Suppressor macrophage (primary cell): ENCODE results near the gene TLK1.
"Not testable (repeated sequence)": the region's sequence is repeated elsewhere in the genome, so short reads cannot be mapped to it uniquely, and the experiment has no call there.

Experiments used
- DNase-seq, 4 experiments: peaks; one replicate each; pipeline ENCODE4 v3.0.0-alpha.2; 2020 to 2022

TLK1 gene

DNA sequence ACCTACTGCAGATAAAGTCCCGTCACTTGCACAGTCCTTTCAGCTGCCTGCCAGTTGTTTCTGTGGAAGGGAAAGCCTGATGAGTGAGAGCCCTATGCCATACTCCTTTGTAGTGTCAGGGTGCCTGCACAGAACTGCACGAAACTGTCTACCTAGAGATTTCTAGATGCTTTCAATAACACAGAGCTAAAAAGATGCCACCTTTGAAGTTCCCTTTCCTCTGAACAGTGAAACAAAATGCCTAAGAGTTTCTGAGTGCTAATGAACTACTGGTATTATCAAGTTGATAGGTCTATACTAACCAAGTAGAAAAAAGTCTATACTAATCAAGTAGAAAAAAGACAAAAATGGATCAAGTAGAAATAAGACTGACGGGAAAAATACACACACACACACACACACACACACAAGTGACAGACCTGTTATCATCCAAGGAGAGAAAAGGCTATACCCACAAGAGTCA, 79.0 kb downstream of the TLK1 start:
- DNase-seq, result no peak

DNA sequence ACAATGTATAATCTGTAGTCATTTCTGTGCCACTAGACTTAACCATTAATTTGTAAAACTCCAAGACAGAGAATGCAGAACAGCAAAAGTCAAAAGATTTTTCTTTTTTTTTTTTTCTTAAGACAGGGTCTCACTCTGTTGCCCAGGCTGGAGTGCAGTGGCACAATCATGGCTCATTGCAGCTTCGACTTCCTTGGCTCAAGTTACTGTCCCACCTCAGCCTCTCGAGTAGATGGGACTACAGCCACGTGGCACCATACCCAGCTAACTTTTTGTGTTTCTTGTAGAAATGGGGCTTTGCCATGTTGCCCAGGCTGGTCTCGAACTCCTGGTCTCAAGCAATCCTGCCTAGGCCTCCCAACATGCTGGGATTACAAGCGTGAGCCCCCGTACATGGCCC, 80.1 kb downstream of the TLK1 start:
- no peak for DNase-seq

- DNase-seq, result not testable (repeated sequence)
Observed at GRCh38 chr2:171076422-171076821, 84.3 kb downstream of the TLK1 start.

DNA sequence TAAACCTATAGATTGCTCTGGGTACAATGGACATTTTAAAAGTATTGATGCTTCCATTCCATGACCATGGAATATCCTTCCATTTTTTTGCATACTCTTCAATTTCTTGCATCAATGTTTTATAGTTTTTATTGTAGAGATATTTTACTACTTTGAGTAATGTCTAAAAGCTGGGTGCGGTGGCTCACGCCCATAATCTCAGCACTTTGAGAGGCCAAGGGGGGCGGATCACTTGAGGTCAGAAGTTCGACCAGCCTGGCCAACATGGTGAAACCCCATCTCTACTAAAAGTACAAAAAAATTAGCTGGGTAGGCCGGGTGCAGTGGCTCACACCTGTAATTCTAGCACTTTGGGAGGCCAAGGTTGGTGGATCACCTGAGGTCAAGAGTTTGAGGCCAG, 88.5 kb downstream of the TLK1 start:
- no peak for DNase-seq

GRCh38 chr2:171069286-171069956, 91.3 kb downstream of the TLK1 start:
- DNase-seq, result no peak

DNA sequence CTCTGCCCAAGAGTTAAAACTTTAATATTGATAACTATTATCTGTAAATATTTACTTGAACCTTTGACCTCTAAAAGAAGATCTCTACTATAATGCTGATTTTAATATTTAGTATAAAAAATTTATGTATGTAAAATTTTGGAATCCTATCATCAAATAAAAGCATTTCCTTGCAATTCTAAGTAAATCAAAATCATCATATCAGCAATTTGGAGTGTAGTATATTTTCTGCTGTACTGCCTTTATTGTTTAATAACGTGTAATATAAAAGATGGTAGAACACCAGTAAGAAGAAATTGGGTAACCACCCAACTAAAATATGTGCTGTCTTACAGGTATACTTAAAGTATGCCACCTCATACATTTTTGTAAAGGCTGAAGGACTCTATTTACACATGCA, 94.6 kb downstream of the TLK1 start:
- DNase-seq, result no peak

GRCh38 chr2:171057575-171057974, 103.1 kb downstream of the TLK1 start:
- no peak for DNase-seq

DNA sequence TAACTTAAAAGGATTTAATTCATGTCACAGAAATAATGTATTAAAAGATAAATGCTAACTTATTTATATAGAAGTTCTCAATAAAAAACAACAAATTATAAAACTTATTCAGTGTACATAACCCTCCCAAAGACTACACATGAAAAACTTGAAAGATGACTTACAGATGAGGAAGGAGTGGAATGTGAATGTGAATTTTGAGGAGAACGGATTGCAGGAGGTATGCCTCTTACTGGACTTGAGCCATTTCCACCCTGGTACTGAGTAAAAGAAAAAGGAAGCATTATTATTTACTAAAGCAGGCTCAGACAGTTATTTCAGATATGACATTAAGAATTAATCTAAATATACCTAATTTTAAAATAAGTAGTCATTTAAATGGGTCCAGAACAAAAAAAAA, 104.4 kb downstream of the TLK1 start:
- no peak for DNase-seq

- no peak for DNase-seq
Observed at GRCh38 chr2:171049691-171050090, 111.0 kb downstream of the TLK1 start.

DNA sequence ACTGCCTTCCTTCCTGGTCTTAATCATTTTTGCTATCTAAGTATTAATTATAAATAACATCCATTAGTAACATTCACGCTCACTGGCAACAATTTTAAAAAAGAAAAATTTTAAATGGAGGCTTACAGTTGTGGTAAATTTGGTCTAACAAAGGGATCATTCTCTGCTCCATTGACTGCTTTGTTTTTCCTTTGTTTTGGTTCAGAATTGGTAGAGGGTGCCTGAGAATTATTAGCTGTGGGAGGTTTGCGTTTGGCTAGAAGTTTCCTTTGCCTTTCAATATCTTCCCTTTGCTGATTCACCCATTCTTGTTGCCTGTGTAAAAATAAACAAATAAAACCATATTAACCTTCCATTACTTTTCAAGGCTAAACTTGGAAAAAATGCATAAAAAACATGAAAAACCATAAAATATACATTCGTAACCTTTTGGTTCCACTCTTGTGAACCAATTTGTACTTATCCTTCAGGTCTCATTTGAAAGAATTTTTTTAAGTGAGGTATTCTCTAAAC, 114.6 kb downstream of the TLK1 start:
- DNase-seq, result no peak

DNA sequence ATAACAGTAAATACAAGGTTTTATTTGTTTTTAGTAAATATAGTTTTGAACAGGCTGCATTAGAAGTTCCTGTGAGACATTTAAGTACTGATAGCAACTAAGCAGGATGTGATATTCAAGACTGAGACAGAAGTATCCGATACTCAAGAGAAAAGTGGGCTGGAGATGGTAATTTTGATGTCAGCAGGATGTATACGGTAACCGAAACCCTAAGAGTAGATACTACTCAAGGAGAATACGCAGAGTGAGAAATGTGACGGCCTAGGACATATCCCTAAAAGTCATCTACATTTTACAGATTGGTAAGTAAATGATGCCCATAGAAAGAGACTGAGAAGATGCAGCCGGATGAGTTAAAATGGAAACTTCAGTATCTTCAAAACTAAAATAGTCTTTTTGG, 116.3 kb downstream of the TLK1 start:
- DNase-seq, result no peak

GRCh38 chr2:171042253-171042969, 118.3 kb downstream of the TLK1 start:
- no peak for DNase-seq

DNA sequence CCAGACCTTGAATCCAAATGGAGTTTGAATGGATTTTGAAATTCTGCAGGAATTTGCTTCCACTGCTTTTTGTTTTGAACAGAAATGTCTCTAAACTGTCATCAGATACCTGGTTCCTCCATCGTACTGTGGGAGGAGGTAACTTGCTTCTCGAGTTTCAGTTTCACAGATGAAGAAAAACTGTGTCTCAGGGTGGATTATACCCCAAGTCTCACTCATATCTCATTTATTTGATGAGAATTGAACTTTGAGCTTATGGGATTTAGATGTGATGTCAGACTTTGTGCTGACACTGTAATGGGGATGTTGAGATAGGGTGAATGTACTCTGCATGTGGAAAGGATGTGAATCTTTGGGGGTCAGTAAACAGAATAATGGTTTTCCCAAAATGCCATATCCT, 124.2 kb downstream of the TLK1 start:
- no peak for DNase-seq

GRCh38 chr2:171034315-171034714, 126.4 kb downstream of the TLK1 start:
- no peak for DNase-seq

GRCh38 chr2:171025214-171025613, 135.5 kb downstream of the TLK1 start:
- DNase-seq, result no peak

- no peak for DNase-seq
Observed at GRCh38 chr2:171018522-171018921, 142.2 kb downstream of the TLK1 start.

- no peak for DNase-seq
Observed at GRCh38 chr2:171016125-171016524, 144.6 kb downstream of the TLK1 start.

- DNase-seq, result no peak
Observed at GRCh38 chr2:171013851-171014250, 146.8 kb downstream of the TLK1 start.

GRCh38 chr2:171009386-171009785, 151.3 kb downstream of the TLK1 start:
- no peak for DNase-seq

GRCh38 chr2:171008550-171009205, 152.0 kb downstream of the TLK1 start:
- DNase-seq, result no peak

DNA sequence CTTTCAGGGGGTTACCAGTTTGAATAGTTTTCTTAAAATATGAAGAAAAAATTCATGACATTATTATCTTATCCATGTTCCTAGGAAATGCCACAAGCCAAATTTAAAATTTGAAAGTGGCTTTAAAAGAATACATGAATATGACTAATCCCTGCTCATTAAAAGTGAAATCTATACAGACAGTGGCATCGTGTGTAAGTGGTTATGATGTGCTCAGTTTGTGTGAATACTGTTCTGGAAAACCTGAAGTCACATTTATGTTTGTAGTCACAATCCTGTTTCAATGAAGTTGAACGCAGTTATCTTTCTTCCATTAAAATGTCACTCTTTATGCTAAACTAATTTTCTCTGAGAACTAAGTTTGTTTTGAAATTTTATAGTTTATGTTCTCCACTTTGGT, 155.9 kb downstream of the TLK1 start:
- DNase-seq, result no peak

DNA sequence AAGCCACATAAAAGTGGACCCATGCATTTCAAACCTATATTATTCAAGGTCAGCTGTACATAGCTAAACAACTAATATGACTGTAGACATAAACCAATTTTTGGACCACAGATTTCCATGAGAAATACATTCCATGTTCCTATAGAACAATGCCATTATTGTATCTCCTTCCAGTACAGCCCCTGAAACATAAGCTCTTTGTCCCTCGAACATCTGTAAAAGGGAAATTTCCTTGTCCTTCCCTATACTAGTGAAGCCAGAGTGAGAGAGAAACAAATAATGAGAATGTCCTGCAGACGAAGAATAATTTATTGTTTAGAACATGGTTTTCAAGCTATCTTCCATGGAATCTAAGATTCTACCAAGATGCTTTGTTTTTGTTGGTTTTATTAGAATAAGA, 156.3 kb downstream of the TLK1 start:
- no peak for DNase-seq

DNA sequence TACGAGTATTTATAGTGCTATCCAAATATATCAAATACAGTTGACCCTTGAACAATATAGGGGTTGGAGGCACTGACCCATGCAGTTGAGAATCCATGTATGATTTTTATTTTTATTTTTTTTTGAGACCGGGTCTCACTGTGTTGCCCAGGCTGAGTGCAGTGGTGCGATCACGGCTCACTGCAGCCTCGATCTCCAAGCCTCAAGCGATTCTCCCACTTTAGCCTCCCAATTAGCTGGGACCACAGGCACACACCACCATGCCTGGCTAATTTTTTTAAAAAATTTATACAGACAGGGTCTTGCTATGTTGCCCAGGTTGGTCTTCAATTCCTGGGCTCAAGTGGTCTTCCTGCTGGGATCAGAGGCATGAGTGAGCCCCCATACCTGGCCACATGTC, 161.0 kb downstream of the TLK1 start:
- no peak for DNase-seq
